Activated CD4-positive, alpha-beta memory T cell treated with anti-CD3 and anti-CD28 coated beads for 36 hours (primary cell): ENCODE data around the gene TMTC4. TPM values are rescaled to one million over a fixed set of nuclear protein-coding genes. Genes with fewer than 3 reads are reported as not detected.
"Not testable (repeated sequence)": the region's sequence is repeated elsewhere in the genome, so short reads cannot be mapped to it uniquely, and the experiment has no call there.

Source experiments
- CTCF ChIA-PET: fragments of 350-600 bp; sonication (Branson Sonifier 250); formaldehyde crosslinking; loops from one replicate; lab custom pipeline; 2021; ENCODE audit warnings: antibody characterized with exemption, inconsistent platforms; lab: Charles Lee
- POLR2A ChIA-PET: fragments of 350-600 bp; sonication (Branson Sonifier 250); formaldehyde crosslinking; loops from one replicate; lab custom pipeline; 2021; ENCODE audit warnings: antibody characterized with exemption; lab: Charles Lee
- DNase-seq: peaks from one replicate; pipeline ENCODE4 v3.0.0-alpha.2; 2020
- H3K27ac Mint-ChIP-seq: one replicate; pipeline ENCODE4 v1.8.0; 2021; ENCODE audit warnings: mixed read lengths
- H3K27me3 Mint-ChIP-seq: one replicate; pipeline ENCODE4 v1.8.0; 2021; ENCODE audit warnings: mixed read lengths
- H3K36me3 Mint-ChIP-seq: one replicate; pipeline ENCODE4 v1.8.0; 2021; ENCODE audit warnings: mixed read lengths
- H3K4me1 Mint-ChIP-seq: one replicate; pipeline ENCODE4 v1.8.0; 2021; ENCODE audit warnings: low read depth, mixed read lengths
- H3K4me3 Mint-ChIP-seq: one replicate; pipeline ENCODE4 v1.8.0; 2021; ENCODE audit warnings: mild to moderate bottlenecking, mixed read lengths
- H3K9me3 Mint-ChIP-seq: one replicate; pipeline ENCODE4 v1.8.0; 2021; ENCODE audit warnings: mixed read lengths
- intact Hi-C: fragments of 100-400 bp; cut with micrococcal nuclease; formaldehyde crosslinking; loops from one replicate; pipeline ENCODE4 v1.15.1; 2023
- total RNA-seq, 2 experiments: library from RNA; stranded (reverse); gene quantifications; one replicate each; pipeline ENCODE4 v1.2.3, GENCODE V29; 2021

Gene TMTC4
- total RNA-seq, 2 experiments from 2014 or later: 14.4 to 14.7 TPM

DNA sequence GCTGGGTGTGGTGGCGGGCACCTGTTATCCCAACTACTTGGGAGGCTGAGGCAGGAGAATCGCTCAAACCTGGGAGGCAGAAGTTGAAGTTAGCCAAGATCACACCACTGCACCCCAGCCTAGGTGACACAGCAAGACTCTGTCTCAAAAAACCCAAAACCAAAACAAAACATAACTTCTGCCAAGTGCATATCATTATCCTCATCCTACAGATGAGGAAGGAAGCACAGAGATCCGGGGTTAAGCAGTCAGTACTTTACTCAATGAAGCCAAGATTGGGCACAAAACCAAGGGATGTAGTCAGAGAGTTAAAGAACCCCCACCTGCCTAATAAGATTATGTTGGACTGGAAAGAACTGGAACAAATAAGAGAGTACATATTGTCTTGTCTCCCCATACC lies 5.5 kb upstream of the TMTC4 start:
- H3K36me3 Mint-ChIP-seq: no peaks in the 10 kb centered on the region
- H3K4me1 Mint-ChIP-seq: peaks cover 11% of the 10 kb centered on the region
- no peak for DNase-seq
- CTCF ChIA-PET: no interaction called here
- no peak overlapping the region for H3K27ac Mint-ChIP-seq
- no peak overlapping the region for H3K4me3 Mint-ChIP-seq
- POLR2A ChIA-PET: no interaction called here
- no peaks in the 10 kb centered on the region for H3K9me3 Mint-ChIP-seq
- peaks cover 10% of the 10 kb centered on the region for H3K27me3 Mint-ChIP-seq
- intact Hi-C loops: no loop called here

GRCh38 chr13:100677128-100677527 lies 2.5 kb upstream of the TMTC4 start:
- CTCF ChIA-PET: not testable (repeated sequence)

GRCh38 chr13:100675661-100676129 lies 1.1 kb upstream of the TMTC4 start:
- ChIA-PET CTCF (no interaction called here), POLR2A (no interaction called here)
- peak overlapping the region; percentile 78 for H3K4me3 Mint-ChIP-seq
- intact Hi-C loops: loop anchor here (10.0 kb wide), 1 partner anchor 1451 kb away; no protein-coding TSS in a partner anchor
- peaks cover 5% of the 10 kb centered on the region for H3K27me3 Mint-ChIP-seq
- peak overlapping the region; percentile 78 for H3K27ac Mint-ChIP-seq
- no peaks in the 10 kb centered on the region for H3K36me3 Mint-ChIP-seq
- no peaks in the 10 kb centered on the region for H3K9me3 Mint-ChIP-seq
- DNase-seq: no peak
- peaks cover 21% of the 10 kb centered on the region for H3K4me1 Mint-ChIP-seq

More at GRCh38 chr13:100677128-100677527, 2.5 kb upstream of the TMTC4 start:
- H3K4me3 Mint-ChIP-seq, H3K27me3 Mint-ChIP-seq, H3K36me3 Mint-ChIP-seq, H3K9me3 Mint-ChIP-seq, H3K27ac Mint-ChIP-seq, DNase-seq, POLR2A ChIA-PET: not testable (repeated sequence)
- H3K4me1 Mint-ChIP-seq: peaks cover 21% of the 10 kb centered on the region
- intact Hi-C loops: loop anchor here (10.0 kb wide), 1 partner anchor 1452 kb away; no protein-coding TSS in a partner anchor

DNA sequence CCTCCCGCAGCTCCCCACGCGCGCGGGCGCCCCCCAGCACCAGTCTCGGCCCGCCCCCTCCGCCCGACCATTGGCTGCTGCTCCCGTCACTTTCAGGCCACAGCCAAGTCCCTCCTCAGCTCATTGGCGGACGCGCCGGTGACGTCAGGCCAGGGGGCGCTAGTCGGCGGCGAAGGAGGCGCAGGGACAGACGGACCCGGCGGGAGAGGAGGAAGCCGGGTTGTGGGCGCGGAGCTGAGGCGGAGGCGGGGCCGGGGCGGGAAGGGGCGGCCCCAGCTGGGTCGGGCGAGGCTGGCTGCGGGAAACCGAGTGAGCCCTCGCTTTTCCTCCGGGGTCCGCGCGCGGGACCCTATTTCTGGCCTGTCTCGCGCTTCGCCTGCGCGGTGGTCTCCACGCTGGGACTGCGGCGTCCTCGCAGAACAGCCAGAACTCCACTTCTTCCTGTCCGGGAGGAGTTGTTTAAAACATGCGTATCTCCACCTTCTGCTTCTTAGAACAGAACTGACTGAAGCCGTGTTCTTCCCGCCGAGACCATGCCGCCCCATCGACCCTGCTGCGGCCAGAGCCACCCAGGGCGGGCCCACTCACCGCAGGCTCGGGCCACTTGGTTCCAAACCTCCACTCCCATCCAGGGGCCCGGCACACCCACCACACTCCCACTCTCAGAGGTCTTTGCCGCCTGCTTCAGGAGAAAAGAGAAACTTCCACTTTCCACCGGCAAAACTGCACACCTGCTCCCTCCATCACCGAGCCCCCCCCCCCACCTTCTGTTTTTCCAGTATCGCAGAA lies 471 bp upstream of the TMTC4 start:
- ChIA-PET CTCF (interaction anchor here (0.5 to 1.9 kb wide), 10 partner anchors 33 to 1917 kb away, joined by 3 to 5 read pairs (median 4); no protein-coding TSS in a partner anchor), POLR2A (interaction anchor here (0.6 to 1.8 kb wide), 3 partner anchors 27 to 88 kb away, joined by 3 to 6 read pairs (median 3); no protein-coding TSS in a partner anchor)
- H3K36me3 Mint-ChIP-seq: no peaks in the 10 kb centered on the region
- peaks cover 5% of the 10 kb centered on the region for H3K27me3 Mint-ChIP-seq
- H3K9me3 Mint-ChIP-seq: no peaks in the 10 kb centered on the region
- DNase-seq: peak; percentile 100
- peaks cover 21% of the 10 kb centered on the region for H3K4me1 Mint-ChIP-seq
- peak overlapping the region; percentile 78 for H3K4me3 Mint-ChIP-seq
- H3K27ac Mint-ChIP-seq: peak overlapping the region; percentile 78
- intact Hi-C loops: loop anchor here (1.0 to 10.0 kb wide), 2 partner anchors 87 to 1450 kb away; partner anchors contain the start of gene GGACT

- Mint-ChIP-seq H3K4me3 (peak overlapping the region; percentile 82), H3K9me3 (no peaks in the 10 kb centered on the region), H3K27me3 (peaks cover 5% of the 10 kb centered on the region), H3K36me3 (no peaks in the 10 kb centered on the region), H3K4me1 (peaks cover 21% of the 10 kb centered on the region), H3K27ac (peak overlapping the region; percentile 86)
- POLR2A ChIA-PET: interaction anchor here (0.6 to 1.8 kb wide), 3 partner anchors 26 to 86 kb away, joined by 3 to 6 read pairs (median 3); no protein-coding TSS in a partner anchor
- intact Hi-C loops: loop anchor here (1.0 to 10.0 kb wide), 2 partner anchors 86 to 1449 kb away; partner anchors contain the start of gene GGACT
- peak; percentile 56 for DNase-seq
- CTCF ChIA-PET: interaction anchor here (0.5 to 1.9 kb wide), 10 partner anchors 34 to 1918 kb away, joined by 3 to 5 read pairs (median 4); no protein-coding TSS in a partner anchor
Measured at GRCh38 chr13:100673713-100674571, 653 bp downstream of the TMTC4 start.

GRCh38 chr13:100673376-100673712 lies 1.3 kb downstream of the TMTC4 start:
- peaks cover 2% of the 10 kb centered on the region for H3K36me3 Mint-ChIP-seq
- H3K27ac Mint-ChIP-seq: no peak overlapping the region
- intact Hi-C loops: loop anchor here (10.0 kb wide), 1 partner anchor 1449 kb away; no protein-coding TSS in a partner anchor
- POLR2A ChIA-PET: no interaction called here
- H3K9me3 Mint-ChIP-seq: no peaks in the 10 kb centered on the region
- CTCF ChIA-PET: interaction anchor here (1.9 kb wide), 1 partner anchor 84 kb away, joined by 4 read pairs; no protein-coding TSS in a partner anchor
- H3K4me3 Mint-ChIP-seq: peak overlapping the region; percentile 82
- H3K4me1 Mint-ChIP-seq: peaks cover 21% of the 10 kb centered on the region
- peak; percentile 13 for DNase-seq
- H3K27me3 Mint-ChIP-seq: peaks cover 5% of the 10 kb centered on the region

GRCh38 chr13:100671389-100672182 lies 3.0 kb downstream of the TMTC4 start:
- H3K27ac Mint-ChIP-seq: no peak overlapping the region
- DNase-seq: no peak
- no peak overlapping the region for H3K4me3 Mint-ChIP-seq
- peaks cover 21% of the 10 kb centered on the region for H3K4me1 Mint-ChIP-seq
- peaks cover 5% of the 10 kb centered on the region for H3K27me3 Mint-ChIP-seq
- no peaks in the 10 kb centered on the region for H3K9me3 Mint-ChIP-seq
- peaks cover 18% of the 10 kb centered on the region for H3K36me3 Mint-ChIP-seq
- ChIA-PET POLR2A (no interaction called here), CTCF (no interaction called here)
- intact Hi-C loops: loop anchor here (10.0 kb wide), 1 partner anchor 1447 kb away; no protein-coding TSS in a partner anchor

DNA sequence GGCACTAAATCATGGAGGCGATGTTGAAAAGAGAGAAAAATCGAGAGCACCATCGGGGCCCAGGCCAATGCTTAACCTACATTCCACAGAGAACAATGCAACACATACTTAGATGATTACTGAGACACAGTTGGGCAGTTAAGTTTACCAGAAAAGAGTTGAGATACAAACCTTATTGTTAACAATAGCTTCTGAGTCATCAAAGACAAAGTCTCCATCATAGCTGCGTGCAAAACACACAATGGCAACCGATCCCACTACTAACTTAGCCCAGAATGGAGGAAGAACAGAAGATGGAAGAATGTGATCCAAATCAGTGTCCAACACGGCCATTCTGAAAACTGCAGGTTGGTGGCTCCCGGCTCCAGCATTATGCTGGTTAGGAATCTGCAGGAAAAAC lies 6.2 kb downstream of the TMTC4 start:
- Mint-ChIP-seq H3K4me1 (peaks cover 5% of the 10 kb centered on the region), H3K27ac (no peak overlapping the region), H3K4me3 (no peak overlapping the region), H3K9me3 (no peaks in the 10 kb centered on the region), H3K27me3 (no peaks in the 10 kb centered on the region), H3K36me3 (peaks cover 31% of the 10 kb centered on the region)
- DNase-seq: no peak
- ChIA-PET POLR2A (no interaction called here), CTCF (no interaction called here)
- intact Hi-C loops: no loop called here

DNA sequence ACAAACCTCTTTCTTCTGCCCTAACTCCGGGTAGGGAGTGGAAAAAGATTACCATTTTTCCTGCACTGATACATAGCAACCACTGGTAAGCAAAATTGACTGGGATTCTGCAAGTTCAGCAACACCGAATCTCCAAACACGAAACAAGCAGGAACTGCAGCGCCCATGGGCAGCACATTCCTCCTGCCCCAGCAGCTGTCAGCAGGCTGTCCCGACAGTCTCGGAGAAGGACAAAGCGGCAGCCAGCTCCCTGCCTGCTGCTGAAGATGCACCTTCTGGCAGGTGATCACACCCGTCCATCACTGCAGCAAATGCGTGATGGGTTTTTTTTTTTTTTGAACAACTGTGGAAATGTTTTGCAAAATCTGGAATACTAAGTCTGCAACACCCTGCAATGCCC lies 6.7 kb downstream of the TMTC4 start:
- Mint-ChIP-seq H3K9me3 (no peaks in the 10 kb centered on the region), H3K4me1 (peaks cover under 1% of the 10 kb centered on the region), H3K27me3 (no peaks in the 10 kb centered on the region), H3K36me3 (peaks cover 34% of the 10 kb centered on the region), H3K4me3 (no peak overlapping the region), H3K27ac (no peak overlapping the region)
- CTCF ChIA-PET: no interaction called here
- no peak for DNase-seq
- POLR2A ChIA-PET: no interaction called here
- intact Hi-C loops: no loop called here

- DNase-seq: no peak
- CTCF ChIA-PET: no interaction called here
- H3K9me3 Mint-ChIP-seq: no peaks in the 10 kb centered on the region
- no peak overlapping the region for H3K4me3 Mint-ChIP-seq
- no peaks in the 10 kb centered on the region for H3K27me3 Mint-ChIP-seq
- H3K36me3 Mint-ChIP-seq: peaks cover 40% of the 10 kb centered on the region
- POLR2A ChIA-PET: no interaction called here
- intact Hi-C loops: no loop called here
- no peak overlapping the region for H3K27ac Mint-ChIP-seq
- H3K4me1 Mint-ChIP-seq: no peaks in the 10 kb centered on the region
Measured at GRCh38 chr13:100666124-100666523, 8.5 kb downstream of the TMTC4 start.

GRCh38 chr13:100665403-100665802 lies 9.2 kb downstream of the TMTC4 start:
- no peak overlapping the region for H3K4me3 Mint-ChIP-seq
- H3K27ac Mint-ChIP-seq: no peak overlapping the region
- intact Hi-C loops: no loop called here
- no peaks in the 10 kb centered on the region for H3K9me3 Mint-ChIP-seq
- CTCF ChIA-PET: no interaction called here
- POLR2A ChIA-PET: no interaction called here
- peaks cover 45% of the 10 kb centered on the region for H3K36me3 Mint-ChIP-seq
- DNase-seq: no peak
- H3K27me3 Mint-ChIP-seq: no peaks in the 10 kb centered on the region
- no peaks in the 10 kb centered on the region for H3K4me1 Mint-ChIP-seq
